Stimulated activated CD8-positive, alpha-beta memory T cell treated with anti-CD3 and anti-CD28 coated beads, Interleukin-15, amount 100 ng/mL, for 1 hour (primary cell): ENCODE data around the gene SPP1.
"Not testable (repeated sequence)": the region's sequence is repeated elsewhere in the genome, so short reads cannot be mapped to it uniquely, and the experiment has no call there.

ENCODE experiments used
- DNase-seq: peaks from one replicate; pipeline ENCODE4 v3.0.0-alpha.2; 2020; ENCODE audit warnings: low read depth

The SPP1 gene

DNA sequence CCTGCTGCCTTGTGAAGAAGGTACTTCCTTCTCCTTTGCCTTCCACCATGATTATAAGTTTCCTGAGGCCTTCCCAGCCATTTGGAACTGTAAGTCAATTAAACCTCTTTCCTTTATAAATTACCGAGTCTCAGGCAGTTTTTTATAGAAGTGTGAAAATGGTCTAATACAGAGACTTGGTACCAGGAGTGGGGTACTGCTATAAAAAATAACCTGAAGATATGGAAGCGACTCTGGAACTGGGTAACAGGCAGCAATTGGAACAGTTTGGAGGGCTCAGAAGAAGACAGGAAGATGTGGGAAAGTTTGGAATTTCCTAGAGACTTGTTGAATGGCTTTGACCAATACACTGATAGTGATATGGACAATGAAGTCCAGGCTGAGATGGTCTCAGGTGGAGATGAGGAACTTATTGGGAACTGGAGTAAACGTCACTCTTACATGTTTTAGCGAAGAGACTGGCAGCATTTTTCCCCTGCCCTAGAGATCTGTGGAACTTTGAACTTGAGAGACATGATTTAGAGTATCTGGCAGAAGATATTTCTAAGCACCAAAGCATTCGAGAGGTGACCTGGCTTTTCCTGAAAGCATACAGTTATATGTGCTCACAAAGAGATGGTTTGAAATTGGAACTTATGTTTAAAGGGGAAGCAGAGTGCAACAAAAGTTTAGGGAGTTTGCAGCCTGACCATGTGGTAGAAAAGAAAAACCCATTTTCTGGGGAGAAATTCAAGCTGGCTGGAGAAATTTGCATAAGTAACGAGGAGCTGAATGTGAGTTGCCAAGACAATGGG is 50.6 kb downstream of the SPP1 start:
- DNase-seq, result not testable (repeated sequence)

GRCh38 chr4:88027611-88028608 is 52.4 kb downstream of the SPP1 start:
- no peak for DNase-seq

DNA sequence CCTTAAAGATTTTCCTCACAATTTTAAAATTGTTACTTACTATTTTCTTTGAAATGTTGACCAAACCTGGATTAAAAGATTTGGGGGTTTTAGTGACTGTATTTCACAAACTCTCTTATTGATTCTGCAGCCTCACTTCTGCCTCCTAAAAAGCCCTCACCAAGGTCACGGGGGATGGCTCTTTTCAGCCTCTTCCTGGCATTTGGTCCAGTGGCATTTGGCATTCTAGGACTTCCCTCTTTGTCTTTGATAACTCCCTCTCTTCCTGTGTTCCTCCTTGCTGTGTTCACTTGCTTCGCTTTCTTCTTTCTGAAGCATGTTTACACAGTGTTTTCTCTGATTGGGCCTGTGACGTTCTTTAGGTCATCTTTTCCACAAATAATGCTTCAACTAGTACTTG is 53.4 kb downstream of the SPP1 start:
- no peak for DNase-seq

DNA sequence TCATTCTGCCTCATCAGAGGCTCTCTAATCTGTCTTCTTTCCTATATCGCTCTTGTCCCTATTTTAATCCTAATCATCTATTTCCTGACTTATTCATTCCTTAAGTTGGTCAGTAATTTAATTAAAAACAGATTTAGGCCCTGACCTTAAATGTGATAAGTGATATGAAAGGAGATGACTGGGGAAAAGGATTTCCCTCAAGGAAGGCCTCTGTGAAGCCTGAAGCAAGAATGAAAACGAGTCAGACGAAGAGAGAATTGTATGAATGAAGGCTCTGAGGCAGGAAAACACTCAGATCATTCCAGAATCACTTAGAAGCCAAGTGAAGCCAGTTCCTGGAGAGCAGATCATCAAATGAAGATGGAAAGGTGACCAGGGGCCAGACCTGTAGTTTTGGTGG is 54.0 kb downstream of the SPP1 start:
- no peak for DNase-seq

DNA sequence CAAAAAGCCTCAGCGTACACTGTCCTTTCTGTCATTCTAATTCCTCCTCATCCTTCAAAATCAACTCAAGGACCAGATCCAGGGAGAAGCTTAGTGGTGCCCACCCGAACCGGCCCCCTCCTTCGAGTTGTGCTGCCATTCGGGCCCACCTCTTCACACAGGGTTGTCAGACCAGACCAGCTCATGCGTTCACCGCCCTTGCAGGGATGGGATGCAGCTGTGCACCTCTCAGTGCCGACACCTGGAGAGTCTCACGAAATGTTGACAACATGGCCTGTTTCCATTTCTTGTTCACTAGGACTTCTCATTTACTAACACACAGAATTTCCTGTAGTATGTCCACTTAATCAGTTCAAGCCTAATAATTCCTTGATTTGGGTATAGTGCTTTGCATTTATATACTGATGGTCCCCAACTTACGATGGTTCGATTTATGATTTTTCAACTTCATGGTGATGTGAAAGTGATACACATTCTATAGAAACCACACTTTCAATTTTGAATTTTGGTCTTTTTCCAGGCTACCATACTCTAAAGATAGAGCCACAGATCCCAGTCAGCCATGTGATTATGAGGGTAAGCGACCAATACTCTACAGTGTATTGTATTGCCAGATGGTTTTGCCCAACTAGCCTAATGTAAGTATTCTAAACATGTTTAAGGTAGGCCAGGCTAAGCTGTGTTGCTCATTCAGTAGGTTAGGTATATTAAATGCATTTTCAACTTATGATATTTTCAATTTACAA is 55.2 kb downstream of the SPP1 start:
- no peak for DNase-seq
